Measurements from ENCODE around the gene BORCS5.

GRCh38 chr12:12336511-12336910, 20.4 kb upstream of the BORCS5 start:
- TF ChIP-seq SIN3A (IDR thresholded peaks at IDR 0.05; ENCODE audit: borderline replicate concordance, insufficient read depth, low read length) (no peak), TAF1 (IDR thresholded peaks at IDR 0.05; ENCODE audit: borderline replicate concordance, insufficient read depth, low read length) (no peak), POLR2AphosphoS5 (IDR thresholded peaks at IDR 0.05; ENCODE audit: low read depth, low read length) (no peak), REST (IDR thresholded peaks at IDR 0.05; ENCODE audit: insufficient read depth in 1 of 2, low read depth in 2 of 2, low read length in 2 of 2) (no peak)

All from PFSK-1 (cell line).